NCI-H526 treated with DMSO at 0.1 percent for 48 hours (cell line): ENCODE results near the gene VPS37C.
"Not testable (repeated sequence)": the region's sequence is repeated elsewhere in the genome, so short reads cannot be mapped to it uniquely, and the experiment has no call there.

Experiments
- DNase-seq: peaks from one replicate; lab custom pipeline; 2025; lab: John Stamatoyannopoulos, UW

The VPS37C gene

DNA sequence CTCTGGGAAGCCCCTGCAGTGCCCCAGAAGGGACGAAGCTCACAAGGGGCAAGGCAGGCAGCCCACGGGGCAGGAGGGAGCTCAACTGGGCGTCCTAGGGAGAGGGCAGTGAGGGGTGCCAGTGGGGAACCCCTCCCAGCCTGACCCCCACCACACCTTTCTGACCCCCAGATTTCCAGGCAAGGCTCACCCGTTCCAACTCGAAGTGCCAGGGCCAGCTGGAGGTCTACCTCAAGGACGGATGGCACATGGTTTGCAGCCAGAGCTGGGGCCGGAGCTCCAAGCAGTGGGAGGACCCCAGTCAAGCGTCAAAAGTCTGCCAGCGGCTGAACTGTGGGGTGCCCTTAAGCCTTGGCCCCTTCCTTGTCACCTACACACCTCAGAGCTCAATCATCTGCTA, 43.2 kb downstream of the VPS37C start:
- no peak for DNase-seq

DNA sequence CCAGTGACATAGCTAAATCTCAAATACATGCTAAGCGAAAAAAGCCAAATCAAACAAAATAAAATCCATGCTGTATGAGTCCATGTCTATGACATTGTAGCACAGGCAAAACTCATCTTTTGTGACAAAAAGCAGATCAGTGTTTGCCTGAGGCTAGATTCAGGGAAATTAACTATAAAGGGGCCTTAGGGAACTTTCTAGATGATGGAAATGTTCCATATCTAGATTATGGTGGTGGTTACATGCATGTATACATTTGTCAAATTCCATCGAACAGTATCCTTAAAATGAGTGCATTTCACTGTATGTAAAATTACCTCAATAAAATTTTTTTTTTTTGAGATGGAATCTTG, 44.1 kb downstream of the VPS37C start:
- no peak for DNase-seq

- no peak for DNase-seq
Observed at GRCh38 chr11:61116426-61117167, 44.6 kb downstream of the VPS37C start.

- no peak for DNase-seq
Observed at GRCh38 chr11:61115498-61116224, 45.6 kb downstream of the VPS37C start.

GRCh38 chr11:61114913-61115312, 46.3 kb downstream of the VPS37C start:
- DNase-seq = no peak

DNA sequence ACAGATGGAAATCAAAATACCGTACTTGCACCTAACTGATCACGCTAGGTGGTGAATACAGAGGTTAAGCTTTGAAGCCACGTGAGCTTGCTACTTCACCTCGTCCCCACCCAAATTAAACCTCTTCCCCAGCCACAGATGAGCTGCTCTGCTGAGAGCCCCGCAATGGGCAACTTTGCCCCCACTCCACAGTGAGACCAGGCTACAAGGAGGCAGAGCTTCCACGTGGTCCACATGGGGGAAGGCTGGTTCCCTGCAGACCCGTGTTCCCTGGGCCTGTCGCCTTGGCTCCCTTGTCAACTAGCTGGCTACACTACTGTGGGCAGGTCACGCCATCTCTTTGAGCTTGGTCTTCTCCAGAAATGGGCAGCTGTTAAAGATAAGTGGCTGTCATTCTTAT, 48.0 kb downstream of the VPS37C start:
- DNase-seq = no peak

- DNase-seq = no peak
Observed at GRCh38 chr11:61112575-61112974, 48.7 kb downstream of the VPS37C start.

DNA sequence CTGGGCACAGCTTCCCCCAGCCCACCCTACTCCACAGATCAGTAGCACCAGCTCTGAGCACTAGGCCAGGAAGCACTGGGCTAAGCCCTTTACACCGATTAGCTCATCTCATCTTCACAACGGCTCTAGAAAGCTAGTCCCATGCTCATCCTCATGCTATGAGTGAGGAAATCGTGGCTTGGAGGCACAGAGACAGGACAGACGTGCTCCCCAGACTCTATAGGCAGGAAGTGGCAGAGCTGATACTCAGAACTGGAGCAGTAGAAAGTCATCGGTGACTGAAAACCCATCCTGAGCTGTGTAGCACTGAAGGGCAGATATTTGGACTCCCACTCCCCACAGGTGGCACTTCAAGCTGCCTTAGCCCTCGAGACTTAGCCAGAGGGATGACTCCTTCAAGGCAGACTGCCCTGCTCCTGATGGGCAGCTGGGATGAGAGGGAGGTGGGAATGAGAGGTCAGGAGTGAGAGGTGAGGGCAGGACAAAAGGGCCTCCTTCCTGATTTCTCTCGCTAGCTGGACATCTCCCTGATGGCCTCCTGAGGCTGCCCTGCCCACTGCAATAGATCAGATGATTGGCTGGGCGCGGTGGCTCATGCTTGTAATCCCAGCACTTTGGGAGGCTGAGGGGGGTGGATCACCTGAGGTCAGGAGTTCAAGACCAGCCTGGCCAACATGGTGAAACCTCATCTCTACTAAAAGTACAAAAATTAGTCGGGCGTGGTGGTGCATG, 49.3 kb downstream of the VPS37C start:
- no peak for DNase-seq

DNA sequence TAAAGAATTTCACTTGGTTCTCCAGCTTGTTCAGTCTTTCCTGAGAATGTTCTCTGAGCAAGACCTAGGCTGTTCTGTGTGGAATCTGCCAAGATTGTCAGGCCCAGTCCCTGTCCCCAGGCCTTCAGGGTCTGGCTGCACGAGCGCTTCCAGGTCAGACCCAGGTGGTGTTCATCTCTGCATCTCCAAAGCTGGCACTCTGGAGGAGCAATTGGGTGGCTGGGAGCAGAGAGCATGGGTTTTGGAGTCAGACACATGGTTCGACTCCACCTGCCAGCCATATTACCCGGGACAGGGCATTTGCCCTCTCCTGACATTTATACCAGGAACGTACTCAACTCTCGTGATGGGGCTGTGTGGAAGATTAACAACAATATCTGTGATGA, 50.2 kb downstream of the VPS37C start:
- DNase-seq = no peak

GRCh38 chr11:61110255-61111049, 50.8 kb downstream of the VPS37C start:
- DNase-seq = no peak

DNA sequence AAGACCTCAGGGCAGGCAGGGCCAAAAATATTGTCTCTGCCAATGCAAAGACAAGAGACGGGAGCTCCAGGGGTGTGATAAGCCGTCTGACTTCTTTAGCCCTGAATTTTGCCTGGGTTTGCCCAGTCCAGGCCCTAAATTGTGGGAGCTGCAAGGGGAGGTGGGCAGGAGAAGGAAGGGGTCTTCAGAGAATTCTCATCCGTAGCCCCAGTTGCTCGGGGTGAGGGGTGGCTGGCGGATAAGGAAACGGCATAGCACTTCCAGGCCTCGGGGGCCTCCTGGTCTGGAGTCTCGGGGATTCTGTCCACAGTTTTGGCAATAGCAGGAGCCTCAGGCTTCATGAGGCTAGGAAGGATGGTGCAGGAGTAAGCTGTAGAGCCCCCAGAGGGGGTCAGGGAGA, 51.6 kb downstream of the VPS37C start:
- DNase-seq = no peak

- no peak for DNase-seq
Observed at GRCh38 chr11:61108847-61109585, 52.2 kb downstream of the VPS37C start.

DNA sequence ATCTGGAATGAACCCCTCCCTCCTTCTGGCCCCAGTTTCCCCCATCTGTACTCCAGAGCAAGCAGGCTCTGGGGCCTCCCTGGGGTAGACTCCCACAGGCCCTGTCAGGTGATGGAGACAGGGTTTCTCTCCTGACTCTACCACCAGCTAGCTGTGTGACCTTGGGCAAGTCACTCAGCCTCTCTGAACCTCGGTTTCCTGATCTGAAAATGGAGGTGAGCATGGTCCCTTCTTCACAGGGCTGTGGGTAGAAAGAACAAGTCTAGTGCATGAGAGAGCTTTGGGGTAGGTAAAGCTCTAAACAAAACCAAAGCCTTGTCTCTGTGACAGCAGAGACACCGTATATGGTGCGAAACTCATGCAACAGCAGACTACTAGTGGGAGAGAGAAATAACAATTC, 53.3 kb downstream of the VPS37C start:
- no peak for DNase-seq

GRCh38 chr11:61106894-61107470, 54.2 kb downstream of the VPS37C start:
- DNase-seq = no peak

GRCh38 chr11:61106296-61106695, 54.9 kb downstream of the VPS37C start:
- DNase-seq = no peak

DNA sequence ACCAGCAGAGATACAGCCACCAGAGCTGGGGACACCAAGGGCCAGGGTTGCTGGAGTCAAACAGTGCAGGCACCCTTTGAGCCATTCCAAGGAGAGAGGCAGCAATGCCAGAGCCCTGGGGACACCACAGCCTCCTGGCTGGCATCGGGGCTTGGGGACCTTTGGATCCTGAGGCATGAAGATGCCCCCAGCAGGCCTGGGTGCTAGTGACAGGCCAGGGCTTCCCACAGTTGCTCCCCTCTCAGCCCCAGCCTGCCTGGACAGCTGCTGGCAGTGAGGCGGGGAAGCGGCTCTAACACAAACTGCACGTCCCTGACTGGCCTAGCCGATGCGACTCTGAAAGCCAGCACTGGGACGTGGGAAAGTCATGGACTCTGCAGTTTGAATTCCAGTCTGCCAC, 56.3 kb downstream of the VPS37C start:
- no peak for DNase-seq

DNA sequence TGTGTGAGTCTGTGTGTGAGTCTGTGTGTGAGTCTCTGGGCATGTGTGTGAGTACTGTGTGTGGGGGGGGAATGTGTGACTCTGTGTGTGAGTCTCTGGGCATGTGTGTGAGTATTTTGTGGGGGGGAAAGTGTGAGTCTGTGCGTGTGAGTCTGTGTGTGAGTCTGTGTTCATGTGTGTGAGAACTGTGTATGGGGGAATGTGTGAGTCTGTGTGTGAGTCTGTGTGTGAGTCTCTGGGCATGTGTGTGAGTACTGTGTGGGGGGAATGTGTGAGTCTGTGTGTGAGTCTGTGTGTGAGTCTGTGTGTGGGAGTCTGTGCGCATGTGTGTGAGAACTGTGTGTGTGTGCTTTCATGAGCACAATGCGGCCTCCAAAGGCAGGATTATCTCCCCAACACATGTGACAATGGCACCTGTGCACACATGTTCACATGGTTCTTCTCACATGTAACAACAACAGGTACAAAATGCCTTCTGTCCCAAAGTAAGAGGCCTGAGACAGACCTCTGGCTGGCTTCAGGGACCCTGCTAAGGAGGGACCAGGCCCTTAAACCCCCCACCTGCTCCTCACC, 57.3 kb downstream of the VPS37C start:
- no peak for DNase-seq

- DNase-seq = no peak
Observed at GRCh38 chr11:61102667-61103571, 58.3 kb downstream of the VPS37C start.

GRCh38 chr11:61098778-61099177, 62.4 kb downstream of the VPS37C start:
- no peak for DNase-seq

DNA sequence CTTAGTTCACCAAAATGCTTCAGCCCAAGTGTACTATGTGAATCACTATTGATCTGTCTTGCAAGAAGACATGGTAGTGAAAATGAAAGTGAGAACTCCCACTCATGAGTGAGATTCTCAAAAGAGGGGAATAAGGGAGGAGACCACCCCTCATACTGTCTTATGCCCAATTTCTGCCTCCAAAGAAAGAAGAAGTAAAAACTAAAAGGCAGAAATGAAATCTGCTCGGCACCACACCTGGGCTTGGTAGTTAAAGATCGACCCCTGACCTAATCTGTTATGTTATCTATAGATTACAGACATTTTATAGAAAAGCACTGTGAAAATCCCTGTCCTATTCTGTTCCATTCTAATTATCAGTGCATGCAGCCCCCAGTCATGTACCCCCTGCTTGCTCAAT, 63.0 kb downstream of the VPS37C start:
- not testable (repeated sequence) for DNase-seq
